IPS-15b (cell line): Measurements from ENCODE around the gene KIR2DL3.
"Not testable (repeated sequence)": the region's sequence is repeated elsewhere in the genome, so short reads cannot be mapped to it uniquely, and the experiment has no call there.

Experiments
- H3K27me3 ChIP-seq: one replicate; pipeline ENCODE4 v1.6.1; 2013; ENCODE audit warnings: low read length; ENCODE audit not compliant: control insufficient read depth, insufficient read depth
- H3K36me3 ChIP-seq: one replicate; pipeline ENCODE4 v1.6.1; 2013; ENCODE audit warnings: low read length; ENCODE audit not compliant: control insufficient read depth, insufficient read depth
- H3K4me1 ChIP-seq: one replicate; pipeline ENCODE4 v1.6.1; 2013; ENCODE audit warnings: mild to moderate bottlenecking, low read length; ENCODE audit not compliant: control insufficient read depth, insufficient read depth
- H3K4me3 ChIP-seq: one replicate; pipeline ENCODE4 v1.5.1; 2013; ENCODE audit warnings: low read depth, low read length
- H3K9ac ChIP-seq: one replicate; pipeline ENCODE4 v1.6.1; 2013; ENCODE audit warnings: low read depth, mild to moderate bottlenecking, low read length
- H3K9me3 ChIP-seq: one replicate; pipeline ENCODE4 v1.6.1; 2013; ENCODE audit warnings: mild to moderate bottlenecking, low read length; ENCODE audit not compliant: control insufficient read depth, insufficient read depth

Gene KIR2DL3

DNA sequence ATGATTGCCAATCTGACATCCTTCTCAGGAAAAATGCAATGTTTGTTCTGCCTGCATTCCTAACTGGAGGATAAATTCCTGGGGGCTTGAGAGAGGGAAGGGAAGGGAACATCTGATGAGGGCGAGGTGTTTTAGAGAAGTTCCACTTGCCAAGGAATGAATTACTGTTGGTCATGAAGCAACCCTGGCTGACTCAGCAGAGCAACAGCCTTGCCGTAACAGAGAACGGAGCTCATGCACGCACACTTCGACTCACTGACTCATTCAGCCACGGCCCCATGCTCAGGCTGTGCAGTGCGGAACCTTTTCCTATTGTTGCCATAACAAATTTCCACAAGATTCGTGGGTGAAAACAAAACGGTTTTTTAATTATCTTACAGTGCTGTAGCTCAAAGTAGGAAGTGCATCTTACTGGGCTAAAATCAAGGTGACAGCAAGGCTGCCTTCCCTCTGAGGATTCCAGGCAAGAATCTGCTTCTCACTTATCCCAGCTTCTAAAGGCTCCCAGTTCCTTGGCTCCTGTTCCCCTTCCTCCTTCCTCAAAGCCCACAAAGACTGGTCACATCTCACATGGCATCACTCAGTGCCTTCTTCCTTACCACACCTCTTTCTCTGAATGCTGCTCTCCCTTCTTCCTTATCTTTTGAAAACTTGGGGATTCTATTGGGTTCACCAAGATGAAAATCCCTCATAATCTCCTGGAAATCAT, 9.5 kb downstream of the KIR2DL3 start:
- not testable (repeated sequence) for H3K27me3 ChIP-seq, H3K9me3 ChIP-seq, H3K4me3 ChIP-seq, H3K9ac ChIP-seq, H3K4me1 ChIP-seq, H3K36me3 ChIP-seq

DNA sequence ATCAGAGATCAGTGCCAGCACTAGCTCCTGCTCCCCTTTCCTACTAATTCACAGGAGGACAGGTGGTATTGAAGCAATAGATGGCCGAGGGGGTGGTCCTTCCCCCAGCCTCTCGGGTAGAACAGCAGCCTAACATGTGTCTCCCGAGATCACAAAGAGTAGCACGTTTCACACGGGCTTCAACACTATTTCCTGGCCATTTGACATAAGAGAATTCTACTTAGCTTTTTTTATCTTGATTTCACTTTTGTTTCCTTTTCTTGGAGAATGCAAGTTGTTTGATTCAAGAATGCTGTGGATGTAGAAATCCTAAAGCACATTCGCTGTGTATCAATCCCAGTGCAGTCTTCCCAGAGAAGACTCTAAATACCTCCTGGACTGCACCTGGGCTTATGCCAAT, 12.0 kb downstream of the KIR2DL3 start:
- H3K9me3 ChIP-seq, result not testable (repeated sequence)

DNA sequence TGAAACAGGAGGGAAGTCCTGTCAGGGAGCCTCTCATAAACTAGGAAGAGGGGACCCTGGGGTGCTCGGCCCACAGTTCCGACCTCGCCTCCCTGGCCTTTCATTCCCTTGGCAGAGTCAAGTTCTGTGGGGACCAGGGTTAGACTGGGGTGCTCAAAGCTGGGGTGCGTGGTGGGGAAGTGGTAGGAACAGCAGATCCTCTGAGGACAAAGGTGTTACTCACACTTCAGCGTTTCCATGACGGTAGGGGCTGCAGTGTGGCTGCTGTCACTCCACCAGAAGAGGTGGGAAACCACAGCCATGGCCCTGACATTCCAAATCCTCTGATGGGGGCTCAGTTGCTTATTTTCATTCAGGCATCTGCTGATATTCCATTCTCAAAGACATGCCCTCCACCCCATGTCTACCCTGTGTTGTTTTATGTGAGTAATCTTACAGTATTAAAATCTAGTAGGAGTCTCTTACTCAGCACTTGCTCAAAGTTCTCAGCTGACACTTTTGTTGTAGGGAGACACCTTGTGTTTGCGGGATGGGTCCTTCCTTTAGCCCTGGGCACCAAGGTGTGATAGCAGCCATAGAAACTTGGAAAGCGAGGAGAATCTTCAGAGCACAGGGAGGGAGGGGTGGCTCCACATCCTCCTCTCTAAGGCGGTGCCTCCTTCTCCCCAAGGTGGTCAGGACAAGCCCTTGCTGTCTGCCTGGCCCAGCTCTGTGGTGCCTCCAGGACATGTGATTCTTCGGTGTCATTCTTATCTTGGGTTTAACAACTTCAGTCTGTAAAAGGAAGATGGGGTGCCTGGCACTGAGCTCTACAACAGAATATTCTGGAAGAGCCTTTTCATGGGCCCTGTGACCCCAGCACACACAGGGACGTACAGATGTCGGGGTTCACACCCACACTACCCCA, 18.1 kb downstream of the KIR2DL3 start:
- H3K36me3 ChIP-seq, H3K4me1 ChIP-seq, H3K27me3 ChIP-seq, H3K9me3 ChIP-seq, H3K9ac ChIP-seq, H3K4me3 ChIP-seq: not testable (repeated sequence)

More for the DNA sequence above, 12.0 kb downstream of the KIR2DL3 start:
- H3K4me1 ChIP-seq, H3K4me3 ChIP-seq, H3K27me3 ChIP-seq, H3K36me3 ChIP-seq, H3K9ac ChIP-seq: not testable (repeated sequence)

DNA sequence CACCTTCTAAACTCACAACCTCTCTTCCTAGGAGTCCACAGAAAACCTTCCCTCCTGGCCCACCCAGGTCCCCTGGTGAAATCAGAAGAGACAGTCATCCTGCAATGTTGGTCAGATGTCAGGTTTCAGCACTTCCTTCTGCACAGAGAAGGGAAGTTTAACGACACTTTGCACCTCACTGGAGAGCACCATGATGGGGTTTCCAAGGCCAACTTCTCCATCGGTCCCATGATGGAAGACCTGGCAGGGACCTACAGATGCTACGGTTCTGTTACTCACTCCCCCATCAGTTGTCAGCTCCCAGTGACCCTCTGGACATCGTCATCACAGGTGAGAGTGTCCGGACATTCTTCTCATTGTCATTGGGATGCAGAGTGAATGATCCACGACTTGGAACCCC, 20.3 kb downstream of the KIR2DL3 start:
- not testable (repeated sequence) for H3K4me1 ChIP-seq, H3K36me3 ChIP-seq, H3K9ac ChIP-seq, H3K9me3 ChIP-seq, H3K4me3 ChIP-seq, H3K27me3 ChIP-seq

DNA sequence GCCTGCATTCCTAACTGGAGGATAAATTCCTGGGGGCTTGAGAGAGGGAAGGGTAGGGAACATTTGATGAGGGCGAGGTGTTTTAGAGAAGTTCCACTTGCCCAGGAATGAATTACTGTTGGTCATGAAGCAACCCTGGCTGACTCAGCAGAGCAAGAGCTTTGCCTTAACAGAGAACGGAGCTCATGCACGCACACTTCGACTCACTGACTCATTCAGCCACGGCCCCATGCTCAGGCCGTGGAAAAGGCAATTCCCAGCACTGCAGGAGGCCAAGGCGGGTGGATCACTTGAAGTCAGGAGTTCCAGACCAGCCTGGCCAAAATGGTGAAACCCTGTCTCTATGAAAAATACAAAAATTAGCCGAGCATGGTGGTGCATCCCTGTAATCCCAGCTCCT, 25.9 kb downstream of the KIR2DL3 start:
- H3K36me3 ChIP-seq, H3K4me1 ChIP-seq, H3K9me3 ChIP-seq, H3K9ac ChIP-seq, H3K27me3 ChIP-seq, H3K4me3 ChIP-seq: not testable (repeated sequence)

DNA sequence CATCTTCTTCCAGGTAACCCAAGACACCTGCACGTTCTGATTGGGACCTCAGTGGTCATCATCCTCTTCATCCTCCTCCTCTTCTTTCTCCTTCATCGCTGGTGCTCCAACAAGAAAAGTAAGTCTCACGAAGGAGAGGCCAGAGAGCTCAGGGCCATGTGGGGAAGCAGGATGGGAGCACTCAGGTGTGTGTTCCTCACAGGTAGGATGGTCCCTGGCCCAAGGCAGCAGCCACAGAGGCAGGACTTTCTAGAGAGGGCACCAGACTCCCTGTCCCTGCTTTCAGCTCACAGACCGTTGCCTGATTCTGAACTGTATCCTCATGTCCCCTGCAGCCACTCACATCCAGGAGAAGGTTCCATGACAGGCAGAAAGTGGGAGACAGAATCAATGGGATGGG, 28.2 kb downstream of the KIR2DL3 start:
- not testable (repeated sequence) for H3K9me3 ChIP-seq, H3K4me3 ChIP-seq, H3K4me1 ChIP-seq, H3K36me3 ChIP-seq, H3K27me3 ChIP-seq, H3K9ac ChIP-seq

DNA sequence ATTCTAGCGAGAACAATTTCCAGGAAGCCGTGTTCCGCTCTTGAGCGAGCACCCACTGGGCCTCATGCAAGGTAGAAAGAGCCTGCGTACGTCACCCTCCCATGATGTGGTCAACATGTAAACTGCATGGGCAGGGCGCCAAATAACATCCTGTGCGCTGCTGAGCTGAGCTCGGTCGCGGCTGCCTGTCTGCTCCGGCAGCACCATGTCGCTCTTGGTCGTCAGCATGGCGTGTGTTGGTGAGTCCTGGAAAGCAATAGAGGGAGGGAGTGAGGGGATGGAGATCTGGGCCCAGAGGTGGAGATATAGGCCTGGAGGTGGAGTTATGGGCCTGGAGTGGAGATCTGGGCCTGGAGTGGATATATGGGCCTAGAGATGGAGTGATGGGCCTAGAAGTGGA, 31.3 kb downstream of the KIR2DL3 start, which contains the start of gene KIR2DL1:
TSS of gene KIR2DL1 (plus strand) at position 148 of the 400 bp plus-strand sequence. CDS start at position 206, 58 bp downstream.
- not testable (repeated sequence) for H3K4me1 ChIP-seq, H3K9me3 ChIP-seq, H3K27me3 ChIP-seq, H3K36me3 ChIP-seq, H3K9ac ChIP-seq, H3K4me3 ChIP-seq

DNA sequence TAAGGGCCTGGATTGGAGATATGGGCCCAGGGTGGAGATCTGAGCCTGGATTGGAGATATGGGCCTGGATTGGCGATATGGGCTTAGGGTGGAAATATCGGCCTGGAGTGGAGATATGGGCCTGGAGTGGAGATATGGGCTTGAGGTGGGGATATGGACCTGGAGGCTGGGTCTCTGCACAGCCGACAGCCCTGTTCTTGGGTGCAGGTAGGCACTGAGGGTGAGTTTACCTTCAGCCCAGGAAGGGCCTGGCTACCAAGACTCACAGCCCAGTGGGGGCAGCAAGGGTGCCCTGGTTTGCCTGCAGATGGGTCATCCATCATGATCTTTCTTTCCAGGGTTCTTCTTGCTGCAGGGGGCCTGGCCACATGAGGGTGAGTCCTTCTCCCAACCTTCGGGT, 32.2 kb downstream of the KIR2DL3 start:
- not testable (repeated sequence) for H3K36me3 ChIP-seq, H3K4me1 ChIP-seq, H3K27me3 ChIP-seq, H3K4me3 ChIP-seq, H3K9me3 ChIP-seq, H3K9ac ChIP-seq

DNA sequence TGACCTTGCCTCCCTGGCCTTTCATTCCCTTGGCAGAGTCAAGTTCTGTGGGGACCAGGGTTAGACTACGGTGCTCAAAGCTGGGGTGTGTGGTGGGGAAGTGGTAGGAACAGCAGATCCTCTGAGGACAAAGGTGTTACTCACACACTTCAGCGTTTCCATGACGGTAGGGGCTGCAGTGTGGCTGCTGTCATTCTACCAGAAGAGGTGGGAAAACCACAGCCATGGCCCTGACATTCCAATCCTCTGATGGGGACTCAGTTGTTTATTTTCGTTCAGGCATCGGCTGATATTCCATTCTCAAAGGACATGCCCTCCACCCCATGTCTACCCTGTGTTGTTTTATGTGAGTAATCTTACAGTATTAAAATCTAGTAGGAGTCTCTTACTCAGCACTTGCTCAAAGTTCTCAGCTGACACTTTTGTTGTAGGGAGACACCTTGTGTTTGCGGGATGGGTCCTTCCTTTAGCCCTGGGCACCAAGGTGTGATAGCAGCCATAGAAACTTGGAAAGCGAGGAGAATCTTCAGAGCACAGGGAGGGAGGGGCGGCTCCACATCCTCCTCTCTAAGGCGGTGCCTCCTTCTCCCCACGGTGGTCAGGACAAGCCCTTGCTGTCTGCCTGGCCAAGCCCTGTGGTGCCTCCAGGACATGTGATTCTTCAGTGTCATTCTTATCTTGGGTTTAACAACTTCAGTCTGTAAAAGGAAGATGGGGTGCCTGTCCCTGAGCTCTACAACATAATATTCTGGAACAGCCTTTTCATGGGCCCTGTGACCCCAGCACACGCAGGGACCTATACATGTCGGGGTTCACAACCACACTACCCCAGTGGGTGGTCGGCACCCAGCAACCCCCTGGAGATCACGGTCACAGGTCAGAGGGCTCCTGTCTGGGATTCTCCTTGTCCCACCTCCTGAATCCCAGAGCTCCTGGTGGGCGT, 33.0 kb downstream of the KIR2DL3 start:
- not testable (repeated sequence) for H3K9ac ChIP-seq, H3K4me3 ChIP-seq, H3K36me3 ChIP-seq, H3K27me3 ChIP-seq, H3K4me1 ChIP-seq, H3K9me3 ChIP-seq

DNA sequence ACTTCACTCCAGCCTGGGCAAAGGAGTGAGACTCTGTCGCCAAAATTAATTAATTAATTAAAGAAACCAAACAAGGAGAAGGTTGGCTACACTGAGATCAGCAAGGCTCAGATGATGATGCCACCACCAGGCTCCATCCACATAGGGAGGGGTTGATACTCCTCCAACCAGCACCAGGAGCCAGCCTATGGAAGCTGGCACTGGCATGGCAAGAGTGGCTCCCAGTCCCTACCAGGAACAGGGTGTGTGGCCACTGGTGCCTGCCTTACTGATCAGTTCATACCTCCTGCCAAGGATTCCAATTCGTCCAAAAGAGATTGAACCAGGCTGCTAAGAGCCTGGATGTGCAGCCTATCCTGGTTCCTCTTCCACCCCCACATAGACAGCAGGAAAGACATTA, 34.4 kb downstream of the KIR2DL3 start:
- not testable (repeated sequence) for H3K27me3 ChIP-seq, H3K9ac ChIP-seq, H3K9me3 ChIP-seq, H3K4me1 ChIP-seq, H3K4me3 ChIP-seq, H3K36me3 ChIP-seq

DNA sequence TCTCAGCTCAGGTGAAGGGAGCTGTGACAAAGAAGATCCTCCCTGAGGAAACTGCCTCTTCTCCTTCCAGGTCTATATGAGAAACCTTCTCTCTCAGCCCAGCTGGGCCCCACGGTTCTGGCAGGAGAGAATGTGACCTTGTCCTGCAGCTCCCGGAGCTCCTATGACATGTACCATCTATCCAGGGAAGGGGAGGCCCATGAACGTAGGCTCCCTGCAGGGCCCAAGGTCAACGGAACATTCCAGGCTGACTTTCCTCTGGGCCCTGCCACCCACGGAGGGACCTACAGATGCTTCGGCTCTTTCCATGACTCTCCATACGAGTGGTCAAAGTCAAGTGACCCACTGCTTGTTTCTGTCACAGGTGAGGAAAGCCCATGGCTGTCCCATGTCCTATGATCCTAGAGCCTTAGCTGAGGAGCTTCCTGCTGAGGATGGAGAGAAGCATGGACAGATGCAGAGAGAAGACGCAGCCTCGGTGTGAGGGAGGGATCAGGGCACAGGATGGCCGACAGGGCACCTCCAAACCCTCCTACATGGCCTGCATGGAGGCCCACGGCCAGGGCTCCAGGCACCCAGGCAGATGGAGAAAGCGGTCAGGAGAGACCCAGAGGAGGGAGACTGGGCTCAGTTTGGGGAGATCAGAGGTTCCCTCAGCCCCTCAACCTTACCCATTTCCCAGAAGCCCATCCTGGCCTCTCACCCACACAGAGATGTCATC, 36.9 kb downstream of the KIR2DL3 start:
- H3K9ac ChIP-seq, H3K9me3 ChIP-seq, H3K4me3 ChIP-seq, H3K4me1 ChIP-seq, H3K27me3 ChIP-seq, H3K36me3 ChIP-seq: not testable (repeated sequence)
